ENCODE results near the gene IMMP1L. TPM values are rescaled to one million over a fixed set of nuclear protein-coding genes. Genes with fewer than 3 reads are reported as not detected.
A peak's percentile ranks its signal among the peaks of the same experiment; 100 is the strongest.

The IMMP1L gene
- total RNA-seq, 1 donor from 2014 or later: 56.7 TPM

- peak overlapping the region; percentile 30 for H3K27ac Mint-ChIP-seq
- H3K4me1 Mint-ChIP-seq (ENCODE audit: low read depth): no peaks in the 10 kb centered on the region
- peaks cover 25% of the 10 kb centered on the region for H3K36me3 Mint-ChIP-seq (ENCODE audit: insufficient read depth)
- peaks cover 35% of the 10 kb centered on the region for H3K9me3 Mint-ChIP-seq (ENCODE audit: low read depth)
- no peak overlapping the region for H3K4me3 Mint-ChIP-seq (ENCODE audit: low read depth)
- TF ChIP-seq CTCF (IDR thresholded peaks at IDR 0.05; ENCODE audit: unreplicated experiment): no peak
- no peaks in the 10 kb centered on the region for H3K27me3 Mint-ChIP-seq
- DNase-seq (ENCODE audit: low spot score, unreplicated experiment): no peak
Measured at GRCh38 chr11:31387379-31387778, 122.0 kb downstream of the IMMP1L start.

- H3K4me3 Mint-ChIP-seq (ENCODE audit: low read depth): no peak overlapping the region
- H3K9me3 Mint-ChIP-seq (ENCODE audit: low read depth): peaks cover 8% of the 10 kb centered on the region
- DNase-seq (ENCODE audit: low spot score, unreplicated experiment): no peak
- H3K4me1 Mint-ChIP-seq (ENCODE audit: low read depth): no peaks in the 10 kb centered on the region
- H3K36me3 Mint-ChIP-seq (ENCODE audit: insufficient read depth): peaks cover 17% of the 10 kb centered on the region
- no peak for TF ChIP-seq CTCF (IDR thresholded peaks at IDR 0.05; ENCODE audit: unreplicated experiment)
- H3K27me3 Mint-ChIP-seq: no peaks in the 10 kb centered on the region
- no peak overlapping the region for H3K27ac Mint-ChIP-seq
Measured at GRCh38 chr11:31383116-31383515, 126.3 kb downstream of the IMMP1L start.

Other genes with a start within 250 kb of the IMMP1L start
- gene DCDC1, start 139.9 kb downstream of the IMMP1L start, total RNA-seq: 6.9 and 7.3 TPM in 2 replicates
- 21.9 and 27.2 TPM in 2 replicates for gene DNAJC24, start 139.8 kb downstream of the IMMP1L start, total RNA-seq
- gene ELP4, start 145 bp upstream of the IMMP1L start, total RNA-seq: 21.5 and 23.4 TPM in 2 replicates

Measured in progenitor cell of endocrine pancreas (in vitro differentiated cells).